B cell (primary cell): ENCODE data around the gene TINAGL1. TPM values are rescaled to one million over a fixed set of nuclear protein-coding genes. Genes with fewer than 3 reads are reported as not detected.

Experiments used
- ATAC-seq: fragments of 200-7000 bp; cut with Tn5 transposase; one replicate; pipeline ENCODE4 v1.10.0; 2021; ENCODE audit warnings: low read depth, mild to moderate bottlenecking, moderate number of reproducible peaks, moderate library complexity
- CTCF ChIA-PET: fragments of 350-600 bp; sonication (Branson Sonifier 250); formaldehyde crosslinking; loops from one replicate; lab custom pipeline; 2021; ENCODE audit warnings: antibody characterized with exemption, inconsistent platforms; lab: Charles Lee
- POLR2A ChIA-PET: fragments of 350-600 bp; sonication (Branson Sonifier 250); formaldehyde crosslinking; loops from one replicate; lab custom pipeline; 2021; ENCODE audit warnings: antibody characterized with exemption; lab: Charles Lee
- DNase-seq: peaks from one replicate; pipeline ENCODE4 v3.0.0; 2013
- H2AFZ ChIP-seq: 2 replicates; pipeline ENCODE4 v1.6.1; 2012; ENCODE audit warnings: mild to moderate bottlenecking, low read depth, low read length; ENCODE audit not compliant: insufficient read depth, poor library complexity, severe bottlenecking
- H3K27ac ChIP-seq, 2 donors: 1 replicate in 1 of 2; 2 replicates in 1 of 2; pipeline ENCODE4 v1.5.1; 2012 to 2013; ENCODE audit warnings: low read length in 2 of 2, mild to moderate bottlenecking in 2 of 2, moderate library complexity in 1 of 2
- H3K27me3 ChIP-seq, 4 experiments: fragments of 200-600 bp in 1 of 4; sonication (generic) in 1 of 4; replicated peaks in 1 of 4; 1 replicate in 2 of 4; 2 replicates in 2 of 4; pipeline versions ENCODE4 v1.6.1 to v1.7.0; 2013 to 2016; ENCODE audit warnings: low read length in 3 of 4, mild to moderate bottlenecking in 2 of 4, mixed read lengths in 1 of 4, moderate library complexity in 1 of 4; ENCODE audit not compliant: insufficient read depth in 4 of 4, control insufficient read depth in 3 of 4; ENCODE audit errors: control extremely low read depth in 1 of 4
- H3K36me3 ChIP-seq, 2 experiments: replicated peaks in 1 of 2; 1 replicate in 1 of 2; 2 replicates in 1 of 2; pipeline versions ENCODE4 v1.6.1 to v1.7.1; 2013; ENCODE audit warnings: low read length in 1 of 2; ENCODE audit not compliant: insufficient read depth in 2 of 2, control insufficient read depth in 1 of 2; ENCODE audit errors: control extremely low read depth in 1 of 2, extremely low read depth in 1 of 2
- H3K4me1 ChIP-seq, 2 donors: fragments of 200-600 bp in 1 of 2; sonication (generic) in 1 of 2; 1 replicate in 1 of 2; 2 replicates in 1 of 2; pipeline versions ENCODE4 v1.5.1 to v1.6.1; 2013 to 2017; ENCODE audit warnings: low read length in 2 of 2; ENCODE audit not compliant: control insufficient read depth in 2 of 2, insufficient read depth in 2 of 2
- H3K4me2 ChIP-seq: replicated peaks from 2 replicates; pipeline ENCODE3; 2012; ENCODE audit warnings: mild to moderate bottlenecking, low read depth, low read length; ENCODE audit not compliant: poor library complexity, severe bottlenecking
- H3K4me3 ChIP-seq, 5 experiments: fragments of 200-600 bp in 1 of 5; sonication (generic) in 1 of 5; 1 replicate in 3 of 5; 2 replicates in 2 of 5; pipeline versions ENCODE4 v1.5.1 to v1.7.0; 2011 to 2016; ENCODE audit warnings: low read length in 4 of 5, mild to moderate bottlenecking in 4 of 5, low read depth in 2 of 5, control low read depth in 1 of 5, moderate library complexity in 1 of 5; ENCODE audit not compliant: insufficient read depth in 1 of 5; ENCODE audit errors: control extremely low read depth in 1 of 5, extremely low read depth in 1 of 5
- H3K79me2 ChIP-seq: fragments of 200-600 bp; sonication (generic); one replicate; pipeline ENCODE4 v1.6.0; 2016; ENCODE audit warnings: low read length; ENCODE audit not compliant: control insufficient read depth, insufficient read depth
- H3K9ac ChIP-seq: fragments of 200-600 bp; sonication (generic); 2 replicates; pipeline ENCODE4 v1.6.1; 2017; ENCODE audit warnings: mild to moderate bottlenecking, low read length, moderate library complexity
- H3K9me3 ChIP-seq, 3 donors: one replicate each; pipeline versions ENCODE4 v1.6.1 to v1.7.1; 2013; ENCODE audit warnings: low read length in 2 of 3; ENCODE audit not compliant: control insufficient read depth in 2 of 3, insufficient read depth in 1 of 3; ENCODE audit errors: control extremely low read depth in 1 of 3
- H4K20me1 ChIP-seq: 2 replicates; pipeline ENCODE4 v1.6.0; 2012; ENCODE audit warnings: mild to moderate bottlenecking, low read length; ENCODE audit not compliant: insufficient read depth, control insufficient read depth, poor library complexity, severe bottlenecking
- H3K27ac Mint-ChIP-seq: one replicate; pipeline ENCODE4 v1.8.0; 2021; ENCODE audit warnings: mixed read lengths
- H3K27me3 Mint-ChIP-seq: one replicate; pipeline ENCODE4 v1.8.0; 2021; ENCODE audit warnings: mixed read lengths
- H3K4me1 Mint-ChIP-seq: one replicate; pipeline ENCODE4 v1.8.0; 2021; ENCODE audit warnings: mixed read lengths
- H3K4me3 Mint-ChIP-seq: one replicate; pipeline ENCODE4 v1.8.0; 2021; ENCODE audit warnings: mixed read lengths
- H3K9me3 Mint-ChIP-seq: one replicate; pipeline ENCODE4 v1.8.0; 2022; ENCODE audit warnings: mixed read lengths; ENCODE audit not compliant: insufficient read depth
- EZH2 ChIP-seq: IDR thresholded peaks from 2 replicates; pipeline ENCODE4 v1.6.1; 2012; ENCODE audit warnings: borderline replicate concordance, low read depth, mild to moderate bottlenecking, moderate library complexity, low read length; ENCODE audit not compliant: insufficient read depth, poor library complexity, severe bottlenecking
- WGBS: methylation state at CpG from one replicate; pipeline ENCODE4 v1.1.5; 2013; ENCODE audit warnings: missing lambda C conversion rate; ENCODE audit not compliant: insufficient coverage; 5-methylcytosine and 5-hydroxymethylcytosine counted together
- intact Hi-C: fragments of 100-400 bp; cut with micrococcal nuclease; formaldehyde crosslinking; loops from one replicate; pipeline ENCODE4 v1.10.0; 2022
- polyA plus RNA-seq: library from polyadenylated mRNA; depleted of rRNA; stranded (reverse); fragments of >200 nt; gene quantifications from 2 replicates; pipeline ENCODE4 v1.2.3, GENCODE V29; 2012
- total RNA-seq, 2 donors: library from RNA; stranded (reverse); fragments of 120-200 nt in 1 of 2; gene quantifications; 1 replicate in 1 of 2; 2 replicates in 1 of 2; pipeline versions ENCODE4 v1.2.3 to v1.2.4, GENCODE V29; 2013 to 2022
- TF ChIP-seq, protein P1 (sequence below): fragments of 200-600 bp; IDR thresholded peaks from one replicate; pipeline ENCODE4 v1.8.0; 2022; ENCODE audit warnings: antibody characterized with exemption, mild to moderate bottlenecking

TINAGL1 gene
- total and polyA plus RNA-seq, 2 donors (not counting 1 experiment from before 2014, with no cell fraction given) = not detected

DNA sequence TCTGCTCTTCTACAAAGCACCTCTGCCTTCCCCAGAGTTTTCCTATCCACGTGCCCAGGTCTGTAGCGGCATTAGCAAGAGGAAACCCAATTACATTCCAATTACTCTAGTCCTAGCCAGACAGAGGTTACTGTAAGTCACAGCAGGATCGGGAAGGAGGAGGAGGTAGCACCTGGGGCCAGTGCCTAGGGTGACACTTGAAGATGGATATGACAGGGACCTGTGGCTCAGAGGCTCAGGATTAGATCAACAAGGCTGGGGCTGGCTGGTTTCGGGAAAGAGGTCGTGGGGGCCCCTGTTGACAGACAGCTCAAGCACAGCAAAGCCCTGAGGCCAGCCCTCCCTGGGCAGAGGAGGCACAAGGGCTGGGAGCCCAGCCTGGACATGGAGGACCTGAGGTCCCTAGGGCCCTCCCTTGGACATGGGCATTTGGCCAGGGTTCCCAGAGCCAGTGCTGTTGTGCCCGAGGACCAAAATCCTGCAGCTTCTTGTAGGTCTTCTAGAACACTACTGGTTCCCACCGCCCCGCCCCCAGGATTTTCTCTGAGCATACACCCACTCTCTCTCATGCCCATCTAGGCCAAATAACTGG is 38.2 kb downstream of the TINAGL1 start:
- H3K27me3 Mint-ChIP-seq = peaks cover 31% of the 10 kb centered on the region
- peaks cover 0 to 31% (median 14%) of the 10 kb centered on the region in 4 experiments for H3K27me3 ChIP-seq
- H2AFZ ChIP-seq = no peak overlapping the region
- POLR2A ChIA-PET = interaction anchor here (0.5 kb wide), 1 partner anchor 31 kb away, joined by 4 read pairs; no protein-coding TSS in a partner anchor
- H3K9me3 ChIP-seq = peaks cover 0 to 5% (median 0%) of the 10 kb centered on the region in 3 donors
- H3K36me3 ChIP-seq = no peaks in the 10 kb centered on the region
- 98% methylated on average over 6 of the region's 8 CpGs for WGBS
- no peaks in the 10 kb centered on the region for H4K20me1 ChIP-seq
- no peak overlapping the region for H3K27ac ChIP-seq
- H3K4me1 Mint-ChIP-seq = peaks cover 19% of the 10 kb centered on the region
- ATAC-seq (no peak), DNase-seq (no peak)
- H3K9me3 Mint-ChIP-seq = no peaks in the 10 kb centered on the region
- H3K9ac ChIP-seq = no peak overlapping the region
- TF ChIP-seq, protein P1, sequence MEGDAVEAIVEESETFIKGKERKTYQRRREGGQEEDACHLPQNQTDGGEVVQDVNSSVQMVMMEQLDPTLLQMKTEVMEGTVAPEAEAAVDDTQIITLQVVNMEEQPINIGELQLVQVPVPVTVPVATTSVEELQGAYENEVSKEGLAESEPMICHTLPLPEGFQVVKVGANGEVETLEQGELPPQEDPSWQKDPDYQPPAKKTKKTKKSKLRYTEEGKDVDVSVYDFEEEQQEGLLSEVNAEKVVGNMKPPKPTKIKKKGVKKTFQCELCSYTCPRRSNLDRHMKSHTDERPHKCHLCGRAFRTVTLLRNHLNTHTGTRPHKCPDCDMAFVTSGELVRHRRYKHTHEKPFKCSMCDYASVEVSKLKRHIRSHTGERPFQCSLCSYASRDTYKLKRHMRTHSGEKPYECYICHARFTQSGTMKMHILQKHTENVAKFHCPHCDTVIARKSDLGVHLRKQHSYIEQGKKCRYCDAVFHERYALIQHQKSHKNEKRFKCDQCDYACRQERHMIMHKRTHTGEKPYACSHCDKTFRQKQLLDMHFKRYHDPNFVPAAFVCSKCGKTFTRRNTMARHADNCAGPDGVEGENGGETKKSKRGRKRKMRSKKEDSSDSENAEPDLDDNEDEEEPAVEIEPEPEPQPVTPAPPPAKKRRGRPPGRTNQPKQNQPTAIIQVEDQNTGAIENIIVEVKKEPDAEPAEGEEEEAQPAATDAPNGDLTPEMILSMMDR = no peak
- no peak for TF ChIP-seq EZH2
- H3K4me3 ChIP-seq = no peak overlapping the region
- H3K27ac Mint-ChIP-seq = no peak overlapping the region
- CTCF ChIA-PET = interaction anchor here (1.0 kb wide), 1 partner anchor 20 kb away, joined by 3 read pairs; no protein-coding TSS in a partner anchor
- no peak overlapping the region for H3K4me2 ChIP-seq
- H3K4me1 ChIP-seq = peaks cover 13 to 17% of the 10 kb centered on the region in 2 donors
- no peak overlapping the region for H3K4me3 Mint-ChIP-seq
- intact Hi-C loops = no loop called here
- no peaks in the 10 kb centered on the region for H3K79me2 ChIP-seq

DNA sequence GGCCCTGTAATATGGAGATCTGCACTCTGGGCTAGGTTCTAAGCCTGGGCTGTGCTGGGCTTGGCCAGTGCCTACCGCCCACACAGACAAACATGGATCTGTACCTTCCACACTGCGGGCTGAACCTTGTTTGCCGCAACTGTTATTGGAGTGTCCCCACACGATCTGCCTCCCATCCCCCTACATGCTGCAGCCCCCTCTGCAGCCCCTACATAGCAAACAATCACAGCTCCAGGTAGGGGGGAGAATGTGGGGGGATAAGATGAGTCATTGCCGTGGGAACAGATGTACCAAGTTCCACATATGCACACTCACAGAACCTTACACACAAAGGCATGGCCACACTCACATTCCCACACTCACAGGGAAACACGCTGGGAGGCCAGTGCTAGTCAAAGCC is 39.1 kb downstream of the TINAGL1 start:
- no peak for DNase-seq
- no peak overlapping the region for H3K27ac Mint-ChIP-seq
- Histone ChIP-seq H3K4me2 (no peak overlapping the region), H3K4me3 (no peak overlapping the region), H3K27ac (no peak overlapping the region), H2AFZ (no peak overlapping the region), H4K20me1 (no peaks in the 10 kb centered on the region), H3K9me3 (peaks cover 0 to 5% (median 0%) of the 10 kb centered on the region in 3 donors), H3K79me2 (no peaks in the 10 kb centered on the region), H3K9ac (no peak overlapping the region), H3K4me1 (peaks cover 13 to 19% of the 10 kb centered on the region in 2 donors), H3K36me3 (no peaks in the 10 kb centered on the region), H3K27me3 (peaks cover 0 to 33% (median 14%) of the 10 kb centered on the region in 4 experiments)
- peaks cover 22% of the 10 kb centered on the region for H3K4me1 Mint-ChIP-seq
- intact Hi-C loops = no loop called here
- H3K27me3 Mint-ChIP-seq = peaks cover 35% of the 10 kb centered on the region
- no peak for ATAC-seq
- WGBS = 94% methylated on average over 1 of the region's 6 CpGs
- TF ChIP-seq EZH2 = no peak
- TF ChIP-seq, protein P1 = no peak
- H3K9me3 Mint-ChIP-seq = no peaks in the 10 kb centered on the region
- CTCF ChIA-PET = no interaction called here
- no peak overlapping the region for H3K4me3 Mint-ChIP-seq
- POLR2A ChIA-PET = no interaction called here
